HCT116 (cell line): Measurements from ENCODE around the gene WAC. TPM values are rescaled to one million over a fixed set of nuclear protein-coding genes. Genes with fewer than 3 reads are reported as not detected.

ENCODE experiments used
- ATAC-seq: fragments of 200-7000 bp; cut with Tn5 transposase; 2 replicates; pipeline ENCODE4 v1.9.1; 2020; ENCODE audit warnings: mild to moderate bottlenecking, moderate library complexity
- BruUV-seq: library from RNA; stranded (reverse); fragments of 400-500 nt; replicated peaks from 2 replicates; lab custom pipeline; 2021; lab: Mats Ljungman, UMichigan
- CTCF ChIA-PET: fragments of 300-600 bp; sonication (Branson Sonifier 250); formaldehyde crosslinking; loops from one replicate; lab custom pipeline; 2021; ENCODE audit warnings: antibody characterized with exemption; lab: Charles Lee
- POLR2A ChIA-PET: fragments of 300-600, 350-600 bp; sonication (Branson Sonifier 250); formaldehyde crosslinking; loops from one replicate; lab custom pipeline; 2021; ENCODE audit warnings: antibody characterized with exemption; lab: Charles Lee
- RAD21 ChIA-PET, 2 experiments: fragments of 300-600 bp; sonication (Branson Sonifier 250); formaldehyde crosslinking; loops; one replicate each; lab custom pipeline; 2023; ENCODE audit warnings: low total read pairs in 2 of 2; ENCODE audit not compliant: uncharacterized antibody in 2 of 2, unreplicated experiment in 2 of 2, low non-redundant PET in 1 of 2; lab: Charles Lee
- DNase-seq: peaks from one replicate; pipeline ENCODE4 v3.0.0-alpha.2; 2010; ENCODE audit warnings: low read depth, low spot score
- H2AFZ ChIP-seq: fragments of 200-600 bp; shearing (Covaris generic), sonication (generic); 2 replicates; pipeline ENCODE4 v1.6.1; 2017; ENCODE audit warnings: low read depth, mixed run types, mixed read lengths, antibody characterized with exemption, low read length; ENCODE audit not compliant: poor library complexity, severe bottlenecking
- H3K27ac ChIP-seq: 2 replicates; pipeline ENCODE4 v1.5.1; 2012; ENCODE audit warnings: low read depth, low read length
- H3K27me3 ChIP-seq: fragments of 200-600 bp; sonication (generic); 2 replicates; pipeline ENCODE4 v1.6.1; 2016; ENCODE audit warnings: mixed run types, low read length, mixed read lengths; ENCODE audit not compliant: insufficient read depth
- H3K36me3 ChIP-seq, 2 experiments: fragments of 200-500 bp in 1 of 2; fragments of 200-600 bp in 1 of 2; sonication (Bioruptor generic) in 1 of 2; sonication (generic) in 1 of 2; 2 replicates each; pipeline versions ENCODE4 v1.5.1 to v1.6.1; 2014 to 2016; ENCODE audit warnings: low read length in 2 of 2, inconsistent platforms in 1 of 2, mixed read lengths in 1 of 2, mixed run types in 1 of 2; ENCODE audit not compliant: insufficient read depth in 2 of 2, control insufficient read depth in 1 of 2
- H3K4me1 ChIP-seq, 2 experiments: fragments of 200-600 bp in 1 of 2; sonication (generic) in 1 of 2; 2 replicates each; pipeline versions ENCODE4 v1.5.1 to v1.6.1; 2012 to 2017; ENCODE audit warnings: low read length in 2 of 2, inconsistent platforms in 1 of 2, mild to moderate bottlenecking in 1 of 2, mixed read lengths in 1 of 2, mixed run types in 1 of 2, moderate library complexity in 1 of 2; ENCODE audit not compliant: insufficient read depth in 2 of 2, control insufficient read depth in 1 of 2
- H3K4me2 ChIP-seq: fragments of 200-600 bp; sonication (generic); 2 replicates; pipeline ENCODE4 v1.6.1; 2017; ENCODE audit warnings: mixed run types, low read length, mixed read lengths
- H3K4me3 ChIP-seq, 2 experiments: fragments of 200-600 bp in 1 of 2; sonication (generic) in 1 of 2; replicated peaks in 1 of 2; 2 replicates each; pipeline ENCODE4 v1.5.1; 2011 to 2016; ENCODE audit warnings: low read length in 2 of 2, control low read depth in 1 of 2, low read depth in 1 of 2, mild to moderate bottlenecking in 1 of 2, mixed read lengths in 1 of 2, mixed run types in 1 of 2
- H3K79me2 ChIP-seq: fragments of 200-600 bp; sonication (generic); 2 replicates; pipeline ENCODE4 v1.6.1; 2017; ENCODE audit warnings: mild to moderate bottlenecking, mixed run types, low read length, moderate library complexity, mixed read lengths; ENCODE audit not compliant: insufficient read depth
- H3K9ac ChIP-seq: fragments of 200-600 bp; sonication (generic); 2 replicates; pipeline ENCODE4 v1.6.1; 2016; ENCODE audit warnings: low read length, mixed read lengths
- H3K9me2 ChIP-seq: fragments of 200-600 bp; sonication (generic), shearing (Covaris generic); 2 replicates; pipeline ENCODE4 v1.6.1; 2017; ENCODE audit warnings: mixed run types, mild to moderate bottlenecking, moderate library complexity; ENCODE audit not compliant: insufficient read depth
- H3K9me3 ChIP-seq, 2 experiments: fragments of 200-500 bp in 1 of 2; fragments of 200-600 bp in 1 of 2; sonication (Bioruptor generic) in 1 of 2; sonication (generic) in 1 of 2; 2 replicates each; pipeline ENCODE4 v1.6.1; 2014 to 2017; ENCODE audit warnings: low read length in 2 of 2, mixed read lengths in 2 of 2, inconsistent platforms in 1 of 2, low read depth in 1 of 2, mild to moderate bottlenecking in 1 of 2, mixed run types in 1 of 2, moderate library complexity in 1 of 2; ENCODE audit not compliant: control insufficient read depth in 1 of 2, insufficient read depth in 1 of 2
- H4K20me1 ChIP-seq: fragments of 200-600 bp; sonication (generic), shearing (Covaris generic); 2 replicates; pipeline ENCODE4 v1.6.1; 2017; ENCODE audit warnings: mixed run types, mild to moderate bottlenecking, moderate library complexity; ENCODE audit not compliant: insufficient read depth
- ATF3 ChIP-seq: IDR thresholded peaks from 2 replicates; pipeline ENCODE4 v1.6.1; 2012
- CBX3 ChIP-seq: IDR thresholded peaks from 2 replicates; pipeline ENCODE4 v1.6.1; 2012; ENCODE audit warnings: low read depth
- CTCF ChIP-seq, 3 experiments: fragments of 200-600 bp in 1 of 3; sonication (generic) in 1 of 3; IDR thresholded peaks in 2 of 3; conservative IDR thresholded peaks in 1 of 3; 2 replicates each; pipeline ENCODE4 v1.5.1; 2012 to 2017; ENCODE audit warnings: low read depth in 2 of 3, low read length in 2 of 3, antibody characterized with exemption in 1 of 3, borderline replicate concordance in 1 of 3, control low read depth in 1 of 3, mild to moderate bottlenecking in 1 of 3, mixed read lengths in 1 of 3, mixed run types in 1 of 3, moderate library complexity in 1 of 3; ENCODE audit not compliant: insufficient read depth in 1 of 3
- EGR1 ChIP-seq: IDR thresholded peaks from 2 replicates; pipeline ENCODE4 v1.6.1; 2012; ENCODE audit warnings: low read depth
- ELF1 ChIP-seq: IDR thresholded peaks from 2 replicates; pipeline ENCODE4 v1.6.1; 2012; ENCODE audit warnings: low read depth, borderline replicate concordance
- FOSL1 ChIP-seq: IDR thresholded peaks from 2 replicates; pipeline ENCODE4 v1.6.1; 2012; ENCODE audit warnings: low read depth
- JUND ChIP-seq: IDR thresholded peaks from 2 replicates; pipeline ENCODE4 v1.6.1; 2012
- MAX ChIP-seq: IDR thresholded peaks from 2 replicates; pipeline ENCODE4 v1.6.1; 2012
- POLR2A ChIP-seq: IDR thresholded peaks from 2 replicates; pipeline ENCODE4 v1.7.0; 2011; ENCODE audit warnings: borderline replicate concordance; ENCODE audit not compliant: insufficient read depth, insufficient read length; ENCODE audit errors: extremely low read depth
- POLR2AphosphoS5 ChIP-seq: IDR thresholded peaks from 2 replicates; pipeline ENCODE4 v1.6.1; 2011; ENCODE audit warnings: mild to moderate bottlenecking, low read depth, low read length, moderate library complexity
- RAD21 ChIP-seq: IDR thresholded peaks from 2 replicates; pipeline ENCODE4 v1.6.1; 2012; ENCODE audit warnings: low read depth, mild to moderate bottlenecking
- REST ChIP-seq: IDR thresholded peaks from 2 replicates; pipeline ENCODE4 v1.6.1; 2012; ENCODE audit warnings: low read depth
- SIN3A ChIP-seq: IDR thresholded peaks from 2 replicates; pipeline ENCODE4 v1.6.1; 2012; ENCODE audit warnings: low read depth
- SRF ChIP-seq: IDR thresholded peaks from 2 replicates; pipeline ENCODE4 v1.6.1; 2012; ENCODE audit warnings: low read depth
- TCF7L2 ChIP-seq: IDR thresholded peaks from 2 replicates; pipeline ENCODE4 v1.7.0; 2011; ENCODE audit warnings: borderline replicate concordance, inconsistent platforms; ENCODE audit not compliant: insufficient read depth, insufficient read length; ENCODE audit errors: extremely low read depth
- YY1 ChIP-seq: IDR thresholded peaks from 2 replicates; pipeline ENCODE4 v1.6.1; 2011; ENCODE audit warnings: low read length, low read depth, moderate library complexity, mild to moderate bottlenecking; ENCODE audit not compliant: insufficient replicate concordance; ENCODE audit errors: extremely low read depth
- ZBTB33 ChIP-seq: IDR thresholded peaks from 2 replicates; pipeline ENCODE4 v1.6.1; 2011; ENCODE audit warnings: mild to moderate bottlenecking, low read length, moderate library complexity; ENCODE audit not compliant: insufficient replicate concordance; ENCODE audit errors: extremely low read depth
- ZFX ChIP-seq: fragments of 450-650 bp; IDR thresholded peaks from 2 replicates; pipeline ENCODE4 v1.6.1; 2017
- ZNF274 ChIP-seq: fragments of 200-500 bp; sonication (Bioruptor generic); IDR thresholded peaks from 2 replicates; pipeline ENCODE4 v1.6.1; 2014; ENCODE audit warnings: mild to moderate bottlenecking, low read depth, low read length, inconsistent platforms
- intact Hi-C: fragments of 100-400 bp; cut with micrococcal nuclease; formaldehyde crosslinking; loops from 2 replicates; pipeline ENCODE4 v1.10.0; 2022
- total RNA-seq: library from RNA; stranded (reverse); gene quantifications from one replicate; pipeline ENCODE4 v1.2.1, GENCODE V29; 2021; ENCODE audit not compliant: unreplicated experiment

Gene WAC
- total RNA-seq, 1 experiment from 2014 or later: 117 TPM

GRCh38 chr10:28533186-28533564 is 257 bp downstream of the WAC start:
- H3K9ac ChIP-seq: peak overlapping the region; percentile 97
- peak overlapping the region; percentile 89 for H3K4me2 ChIP-seq
- CTCF ChIA-PET: interaction anchor here (1.1 kb wide), 1 partner anchor 88 kb away, joined by 3 read pairs; no protein-coding TSS in a partner anchor
- ATAC-seq (peak; percentile 21), DNase-seq (no peak)
- no peaks in the 10 kb centered on the region for H3K27me3 ChIP-seq
- H3K36me3 ChIP-seq: peaks cover 29 to 38% of the 10 kb centered on the region in 2 experiments
- peak overlapping the region; percentile 63 to 97 for H3K4me3 ChIP-seq
- H4K20me1 ChIP-seq: peaks cover 29% of the 10 kb centered on the region; the same call in 1 of the 2 replicates
- RAD21 ChIA-PET: no interaction called here
- H3K9me2 ChIP-seq: no peaks in the 10 kb centered on the region
- H3K79me2 ChIP-seq: peaks cover 77% of the 10 kb centered on the region
- no peaks in the 10 kb centered on the region for H3K9me3 ChIP-seq
- BruUV-seq: no TSS peak
- intact Hi-C loops: loop anchor here (2.0 kb wide), 1 partner anchor 100 kb away; no protein-coding TSS in a partner anchor
- peaks cover 4 to 22% of the 10 kb centered on the region in 2 experiments; a peak in 3 of 4 replicates for H3K4me1 ChIP-seq
- POLR2A ChIA-PET: interaction anchor here (0.6 kb wide), 2 partner anchors 647 to 750 kb away, joined by 3 to 5 read pairs; no protein-coding TSS in a partner anchor
- no peak overlapping the region for H2AFZ ChIP-seq
- no peak for TF ChIP-seq RAD21
- TF ChIP-seq SRF: no peak
- TF ChIP-seq ELF1: no peak
- no peak for TF ChIP-seq EGR1
- no peak for TF ChIP-seq ATF3
- TF ChIP-seq YY1: no peak
- no peak for TF ChIP-seq ZBTB33
- no peak for TF ChIP-seq JUND
- TF ChIP-seq FOSL1: no peak
- TF ChIP-seq TCF7L2: no peak
- TF ChIP-seq CBX3: no peak
- TF ChIP-seq MAX: no peak
- no peak for TF ChIP-seq CTCF (IDR thresholded peaks at IDR 0.05 in 2 of 3, conservative IDR thresholded peaks at IDR 0.05 in 1 of 3; ENCODE audit: borderline replicate concordance in 1 of 3, insufficient read depth in 1 of 3, low read depth in 2 of 3, low read length in 2 of 3)
- TF ChIP-seq POLR2AphosphoS5: no peak
- TF ChIP-seq POLR2A: no peak
- TF ChIP-seq SIN3A: no peak
- no peak for TF ChIP-seq ZFX
- no peak for TF ChIP-seq ZNF274
- no peak for TF ChIP-seq REST
- H3K27ac ChIP-seq: peak overlapping the region; percentile 77
